Stimulated activated CD4-positive, alpha-beta T cell treated with anti-CD3 and anti-CD28 coated beads, Interleukin-1b, Interleukin-23, amount 100 ng/mL, for 4 hours (primary cell): ENCODE measurements around the gene SLC22A23.

ENCODE experiments used
- DNase-seq, 2 donors: peaks; one replicate each; pipeline ENCODE4 v3.0.0-alpha.2; 2020; ENCODE audit warnings: low read depth in 2 of 2

The SLC22A23 gene

GRCh38 chr6:3285049-3285639 lies 171.7 kb downstream of the SLC22A23 start:
- no peak for DNase-seq

DNA sequence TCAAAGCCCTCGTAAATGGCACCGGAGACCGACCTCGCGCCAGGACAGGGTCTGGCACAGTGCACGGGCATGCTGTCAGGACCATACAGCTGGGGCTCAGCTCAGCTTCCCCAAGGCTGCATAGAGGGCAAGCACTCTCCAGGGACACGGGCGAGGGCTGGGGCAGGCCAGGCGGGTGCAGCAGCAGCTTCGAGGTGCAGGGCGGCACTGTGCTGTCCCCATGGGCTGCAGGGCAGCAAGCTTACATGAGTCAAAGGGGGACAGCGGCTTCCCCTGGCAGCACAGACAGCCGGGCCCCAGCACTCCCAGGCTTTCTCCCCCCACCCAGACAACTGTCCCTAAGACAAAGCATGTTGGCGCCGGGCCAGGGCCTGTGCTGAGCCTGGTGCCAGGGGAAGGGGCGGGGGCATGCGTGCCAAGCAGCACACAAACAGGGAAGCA lies 172.4 kb downstream of the SLC22A23 start:
- DNase-seq: no peak

DNA sequence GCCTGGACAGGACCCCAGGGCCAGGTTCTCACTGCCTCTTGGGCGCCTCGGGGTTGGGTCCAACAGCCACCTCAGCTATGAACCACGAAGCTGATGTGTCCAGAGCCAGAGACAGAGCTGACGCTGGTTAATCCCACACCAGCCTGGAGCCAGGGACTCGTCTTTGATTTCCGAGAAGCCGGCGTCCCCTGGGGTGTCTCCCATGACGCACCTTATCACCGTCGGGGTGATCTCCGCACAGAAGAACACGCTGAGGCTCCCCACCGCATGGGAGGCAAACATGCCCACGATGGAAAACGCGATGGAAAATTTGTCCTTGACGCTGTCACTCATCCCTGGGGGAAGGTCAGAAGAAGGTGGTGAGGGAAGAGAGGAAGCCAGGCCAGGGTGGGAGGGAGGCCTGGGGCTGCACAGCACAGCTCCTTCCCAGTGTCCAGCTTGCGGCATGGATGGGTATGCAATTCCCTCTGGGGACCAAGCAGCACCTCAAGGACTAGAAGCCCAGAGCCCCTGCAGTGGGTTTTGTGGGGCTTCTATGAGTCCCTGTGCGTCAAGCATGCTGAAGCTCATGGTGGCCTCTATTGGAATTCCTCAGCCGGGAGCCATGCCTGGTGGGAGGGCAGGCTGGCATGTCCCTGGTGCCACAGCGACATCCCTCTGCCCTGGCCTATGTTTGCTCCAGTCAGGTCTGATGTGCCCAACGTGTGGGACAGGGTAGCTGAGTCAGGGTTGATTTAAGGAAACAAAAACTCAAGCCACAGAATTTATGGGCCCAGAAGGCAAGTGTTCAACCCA lies 173.0 kb downstream of the SLC22A23 start:
- no peak for DNase-seq

DNA sequence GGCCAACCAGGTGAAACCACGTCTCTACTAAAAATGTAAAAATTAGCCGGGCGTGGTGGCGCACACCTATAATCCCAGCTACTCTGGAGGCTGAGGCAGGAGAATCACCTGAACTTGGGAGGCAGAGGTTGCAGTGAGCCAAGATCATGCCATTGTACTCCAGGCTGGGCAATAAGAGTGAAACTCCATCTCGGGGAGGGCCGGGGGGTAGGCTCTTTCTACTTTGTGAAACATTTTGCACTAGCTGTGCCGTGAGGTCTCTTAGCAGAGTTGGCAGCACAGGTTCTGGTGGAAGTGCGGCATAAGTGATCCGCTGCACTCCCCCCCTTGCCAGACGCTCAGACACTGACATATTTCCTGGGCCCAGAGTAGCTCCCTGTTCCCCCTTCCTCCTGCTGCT lies 173.6 kb downstream of the SLC22A23 start:
- no peak for DNase-seq

DNA sequence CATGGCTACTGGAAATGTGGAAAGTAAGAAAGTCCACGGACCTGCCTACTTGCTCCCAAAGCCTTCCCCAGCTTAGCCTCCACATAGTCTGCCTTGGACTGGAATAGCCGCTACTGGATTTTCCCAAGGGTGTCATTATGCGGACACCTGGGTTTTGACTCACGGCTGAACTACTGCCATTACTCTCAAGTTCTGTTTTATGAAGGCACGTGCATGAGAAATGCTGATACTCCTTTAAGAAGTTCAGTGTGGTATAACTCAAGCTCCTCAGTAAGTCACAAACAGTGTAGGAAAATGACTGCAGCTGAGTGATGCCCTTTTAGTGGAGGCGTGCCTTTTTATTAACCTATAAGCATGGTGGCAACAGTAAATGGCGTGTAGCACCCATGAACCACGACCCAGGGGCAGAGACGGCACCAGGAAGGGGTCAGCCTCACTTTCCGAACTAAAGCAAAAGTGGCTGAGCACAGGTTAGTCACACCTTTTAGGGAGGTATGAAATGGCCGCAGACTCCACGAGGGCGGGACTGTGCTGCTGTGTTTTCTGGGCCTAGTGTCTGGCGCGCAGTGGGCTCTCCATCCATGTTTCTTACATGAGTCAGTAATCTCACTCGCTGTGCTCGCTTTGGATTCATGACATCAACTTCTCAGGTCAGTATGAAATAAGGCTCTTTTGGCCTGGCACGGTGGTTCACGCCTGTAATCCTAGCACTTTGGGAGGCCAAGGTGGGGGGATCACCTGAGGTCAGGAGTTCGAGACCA lies 174.2 kb downstream of the SLC22A23 start:
- no peak for DNase-seq

DNA sequence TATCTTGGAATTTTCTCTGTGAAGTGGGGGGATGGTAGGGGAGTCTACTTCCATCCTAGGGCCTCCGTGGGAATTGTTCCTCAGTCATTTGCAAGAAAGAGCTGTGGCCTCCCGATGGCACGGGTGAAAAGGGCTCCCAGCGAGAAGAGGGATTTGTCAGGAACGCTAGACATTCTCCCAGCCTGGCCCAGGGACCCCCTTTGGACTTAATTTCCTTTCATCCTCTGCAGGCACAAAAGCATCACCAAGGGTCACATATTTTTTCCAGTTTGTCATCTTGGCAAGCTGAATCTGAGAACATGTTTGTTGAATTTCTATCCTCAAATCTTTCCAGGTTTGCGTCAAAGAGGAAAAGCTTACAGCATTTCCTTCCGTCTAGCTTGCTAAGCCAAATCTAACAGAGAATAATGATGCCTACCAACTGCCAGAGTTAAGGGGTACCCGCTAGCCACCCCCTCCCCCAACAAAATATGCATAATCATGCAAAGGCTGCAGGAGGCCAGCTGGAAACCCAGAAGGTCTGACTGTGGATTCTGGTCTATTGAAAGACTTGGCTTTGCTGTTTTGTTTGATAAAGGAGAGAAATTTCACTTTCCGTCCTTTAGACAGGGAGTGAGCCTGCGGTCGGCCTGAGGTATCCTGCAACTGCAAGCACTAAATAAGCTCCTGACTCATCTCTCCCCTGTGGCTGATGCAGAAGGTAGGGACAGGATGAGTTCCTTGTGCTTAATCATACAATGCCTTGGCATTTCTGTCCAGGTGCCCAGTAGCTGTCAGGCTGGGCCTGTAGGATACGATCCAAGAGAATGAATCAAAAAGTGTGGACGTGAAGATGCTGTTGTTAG lies 175.0 kb downstream of the SLC22A23 start:
- DNase-seq: no peak

- DNase-seq: no peak
Measured at GRCh38 chr6:3280866-3281465, 175.9 kb downstream of the SLC22A23 start.

DNA sequence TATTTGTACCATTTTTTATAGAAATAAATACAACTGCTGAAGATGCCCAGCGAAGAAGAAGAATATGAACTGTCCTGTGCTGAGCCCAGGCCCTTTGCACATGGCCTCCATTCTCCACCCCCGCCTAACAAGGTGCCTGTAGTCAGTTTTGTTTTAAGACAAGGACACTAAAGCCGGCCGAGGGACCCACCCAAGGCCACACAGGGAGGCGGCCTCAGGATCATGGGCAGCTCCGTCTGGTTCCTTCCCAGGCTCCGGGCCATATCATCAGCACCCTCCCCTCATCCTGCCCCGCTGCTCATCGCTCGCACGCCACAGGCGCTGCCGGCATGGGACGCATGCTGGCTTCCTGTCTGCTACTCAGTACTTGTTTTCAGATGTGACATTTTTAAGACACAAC lies 176.8 kb downstream of the SLC22A23 start:
- no peak for DNase-seq

GRCh38 chr6:3278691-3279090 lies 178.2 kb downstream of the SLC22A23 start:
- no peak for DNase-seq

- DNase-seq: no peak
Measured at GRCh38 chr6:3277851-3278416, 178.9 kb downstream of the SLC22A23 start.

DNA sequence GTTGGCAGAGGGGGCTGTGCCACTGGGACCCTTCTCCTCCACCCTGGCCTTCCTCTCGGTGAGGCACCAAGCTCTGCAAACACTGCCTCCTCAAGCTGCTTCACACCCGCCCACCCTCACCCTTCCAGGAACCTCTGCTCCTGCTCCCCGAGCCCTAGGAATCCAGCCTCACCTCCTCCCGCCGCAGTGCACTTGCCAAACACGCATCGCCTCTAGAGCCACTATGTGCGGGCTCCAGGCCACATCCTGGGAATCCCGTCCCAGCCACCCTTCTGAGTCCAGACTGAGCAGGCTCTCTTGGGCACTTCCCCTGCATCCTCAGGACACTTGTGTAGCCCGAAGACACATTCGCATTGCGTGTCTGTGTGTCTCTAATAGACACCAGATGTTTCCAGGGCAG lies 179.6 kb downstream of the SLC22A23 start:
- DNase-seq: no peak

GRCh38 chr6:3276174-3277167 lies 180.4 kb downstream of the SLC22A23 start:
- DNase-seq: no peak

GRCh38 chr6:3273707-3274521 lies 182.9 kb downstream of the SLC22A23 start:
- no peak for DNase-seq

DNA sequence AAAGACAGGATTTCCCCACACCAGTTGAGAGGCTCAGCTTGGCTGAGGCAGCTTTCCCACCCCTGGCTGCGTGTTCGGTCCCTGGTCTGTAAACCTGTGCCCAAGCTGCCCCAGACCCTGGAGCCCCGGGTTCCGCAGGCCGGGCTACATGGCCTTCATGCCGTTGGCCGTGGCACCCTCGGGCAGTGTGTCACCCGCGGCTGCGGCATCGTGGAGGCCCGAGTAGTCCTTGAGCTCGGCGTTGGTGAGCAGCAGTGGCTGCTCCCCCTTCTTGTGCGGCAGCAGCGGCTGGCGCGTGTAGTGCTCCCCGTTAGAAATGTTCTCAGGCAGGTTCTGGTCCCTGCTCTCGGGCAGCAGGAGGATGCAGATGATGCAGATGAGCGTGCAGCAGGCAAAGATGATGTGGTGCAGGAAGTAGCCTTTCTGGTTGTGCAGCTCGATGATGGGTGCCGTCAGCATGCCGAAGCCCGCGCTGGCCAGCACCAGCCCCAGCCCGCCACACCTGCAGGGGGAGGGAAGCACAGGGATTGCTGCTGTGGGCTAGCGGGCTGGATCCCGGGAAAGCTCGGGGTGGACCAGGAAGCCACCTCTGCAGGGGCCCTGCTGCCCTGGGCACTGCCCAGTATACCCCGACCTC lies 183.8 kb downstream of the SLC22A23 start:
- DNase-seq: no peak

GRCh38 chr6:3271756-3272155 lies 185.1 kb downstream of the SLC22A23 start:
- DNase-seq: no peak

- DNase-seq: no peak
Measured at GRCh38 chr6:3270258-3270657, 186.6 kb downstream of the SLC22A23 start.

DNA sequence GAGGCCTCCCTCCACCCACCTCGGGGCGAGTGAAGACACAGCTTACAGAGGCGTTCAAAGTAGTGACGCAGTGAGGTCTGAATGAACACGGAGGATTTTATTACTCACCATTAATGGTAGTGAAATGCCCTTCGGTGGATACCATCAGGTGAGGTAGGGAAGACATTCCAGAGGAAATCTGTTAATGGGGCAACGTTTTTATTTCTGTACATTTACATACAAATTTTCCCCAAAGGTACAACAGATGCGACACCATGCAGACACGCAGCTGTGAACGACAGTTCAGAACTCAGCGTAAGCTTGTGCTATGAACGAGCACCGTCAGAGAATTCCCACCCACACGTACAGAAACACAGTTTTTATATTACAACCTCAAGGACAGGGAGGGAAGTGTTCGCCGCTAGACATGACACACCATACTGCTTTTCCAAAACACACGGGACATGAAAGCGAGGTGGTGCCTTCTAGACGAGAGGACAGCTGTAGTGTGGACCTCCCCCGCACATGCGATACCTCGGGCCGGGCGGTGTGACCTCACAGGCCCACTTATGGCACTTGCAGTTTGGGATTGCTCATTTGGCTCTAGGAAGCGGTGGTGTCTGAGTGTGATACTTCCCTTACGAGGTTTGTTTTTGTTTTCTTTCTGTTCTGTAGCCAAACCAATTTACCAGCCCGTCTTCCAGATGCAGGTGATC lies 187.4 kb downstream of the SLC22A23 start:
- DNase-seq: no peak

GRCh38 chr6:3268680-3269079 lies 188.2 kb downstream of the SLC22A23 start:
- no peak for DNase-seq
